Measurements from ENCODE around the gene SEC63. TPM values are rescaled to one million over a fixed set of nuclear protein-coding genes. Genes with fewer than 3 reads are reported as not detected.
"Not testable (repeated sequence)": the region's sequence is repeated elsewhere in the genome, so short reads cannot be mapped to it uniquely, and the experiment has no call there.

SEC63 gene
- total RNA-seq, 1 donor from 2014 or later, result 13.7 TPM

DNA sequence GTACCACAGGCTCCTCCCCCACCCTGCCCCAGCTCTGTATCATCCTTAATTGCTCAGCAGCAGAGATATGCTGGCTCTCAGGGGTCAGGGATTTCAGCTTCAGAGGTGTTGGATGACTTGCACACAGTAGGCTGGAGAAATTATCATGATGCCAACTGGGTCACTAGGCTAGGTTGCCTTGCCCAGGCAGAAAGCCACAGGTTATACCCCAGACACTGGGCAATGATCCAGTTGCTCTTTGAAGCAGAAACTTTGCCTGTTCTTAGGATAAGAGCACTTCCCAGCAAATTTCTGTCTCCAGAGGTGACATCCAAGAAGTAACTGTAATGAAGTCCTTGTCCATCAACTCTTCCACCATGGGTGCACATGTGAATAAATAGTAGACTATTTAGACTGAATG is 95.6 kb downstream of the SEC63 start:
- DNase-seq (ENCODE audit: low read depth in 2 of 2), result no peak

GRCh38 chr6:107860963-107861362 is 97.0 kb downstream of the SEC63 start:
- DNase-seq (ENCODE audit: low read depth in 2 of 2), result not testable (repeated sequence)

DNA sequence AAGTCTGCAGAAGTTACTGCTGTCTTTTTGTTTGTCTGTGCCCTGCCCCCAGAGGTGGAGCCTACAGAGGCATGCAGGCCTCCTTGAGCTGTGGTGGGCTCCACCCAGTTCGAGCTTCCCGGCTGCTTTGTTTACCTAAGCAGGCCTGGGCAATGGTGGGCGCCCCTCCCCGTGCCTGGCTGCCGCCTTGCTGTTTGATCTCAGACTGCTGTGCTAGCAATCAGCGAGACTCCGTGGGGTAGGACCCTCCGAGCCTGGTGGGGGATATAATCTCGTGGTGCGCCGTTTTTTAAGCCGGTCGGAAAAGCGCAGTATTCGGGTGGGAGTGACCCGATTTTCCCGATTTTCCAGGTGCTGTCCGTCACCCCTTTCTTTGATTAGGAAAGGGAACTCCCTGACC is 97.9 kb downstream of the SEC63 start:
- DNase-seq (ENCODE audit: low read depth in 2 of 2), result not testable (repeated sequence)

- DNase-seq (ENCODE audit: low read depth in 2 of 2), result no peak
Observed at GRCh38 chr6:107853230-107853629, 104.8 kb downstream of the SEC63 start.

DNA sequence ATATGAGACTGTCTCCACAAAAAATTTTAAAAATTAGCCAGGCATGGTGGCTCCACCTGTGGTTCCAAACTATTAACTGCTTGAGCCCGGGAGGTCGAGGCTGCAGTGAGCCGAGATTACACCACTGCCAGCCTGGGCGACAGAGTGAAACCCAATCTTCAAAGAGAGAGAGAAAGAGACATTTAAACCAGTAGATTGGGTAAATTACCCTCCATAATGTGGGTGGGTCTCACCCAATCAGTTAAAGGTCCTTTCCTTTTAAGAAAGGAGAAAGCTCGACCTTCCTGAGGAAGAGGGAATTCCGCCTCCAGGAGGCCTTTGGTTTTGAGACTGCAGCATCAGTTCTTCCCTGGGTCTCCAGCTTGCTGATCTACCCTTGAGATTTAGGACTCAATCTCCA is 108.7 kb downstream of the SEC63 start:
- no peak for DNase-seq (ENCODE audit: low read depth in 2 of 2)

DNA sequence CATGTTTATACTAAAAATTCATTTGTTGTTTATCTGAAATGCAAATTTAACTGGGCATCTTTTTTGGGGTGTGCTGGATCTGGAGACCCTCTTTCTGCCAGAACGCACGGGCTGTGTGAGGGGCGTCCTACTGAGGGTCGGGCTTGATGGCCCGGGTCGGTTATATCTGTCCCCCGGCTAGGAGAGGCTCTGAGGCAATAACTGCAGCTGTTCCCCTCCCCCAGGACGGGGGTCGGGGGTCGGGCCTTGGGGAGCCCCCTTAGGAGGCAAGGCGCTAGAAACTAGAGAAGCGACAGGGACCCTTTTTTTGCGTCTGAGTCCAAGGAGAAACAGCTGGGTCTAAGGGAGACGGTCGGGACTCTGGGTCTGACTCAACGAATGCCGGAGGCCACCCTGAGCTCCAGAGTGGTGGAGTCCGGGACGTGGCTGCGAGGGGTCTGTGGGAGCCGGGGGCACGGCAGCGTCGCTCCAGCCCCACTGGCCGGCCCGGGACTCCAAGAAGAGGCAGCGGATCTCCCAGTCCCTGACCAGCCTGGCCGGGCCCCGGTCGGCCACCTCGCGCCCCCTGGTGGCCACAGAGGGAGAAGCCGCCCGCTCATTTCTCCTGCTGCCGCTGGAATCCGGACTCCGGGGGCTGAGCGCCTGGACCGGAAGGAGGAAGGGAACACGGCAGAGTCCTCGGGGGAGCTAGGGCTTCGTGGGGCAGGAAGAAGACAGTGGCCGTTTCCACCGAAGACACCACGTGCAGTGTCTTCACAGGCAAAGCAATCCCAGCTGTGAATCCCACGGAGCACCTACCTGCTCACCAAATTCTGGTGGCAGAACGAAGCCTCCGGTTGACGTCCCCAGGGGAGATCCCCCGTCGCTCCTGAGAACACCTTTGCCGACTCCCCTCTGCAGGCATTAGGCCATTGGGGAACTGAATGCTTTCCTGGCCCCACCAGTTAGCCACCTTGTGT is 109.9 kb downstream of the SEC63 start:
- peak; percentile 68 to 76 for DNase-seq (ENCODE audit: low read depth in 2 of 2)

DNA sequence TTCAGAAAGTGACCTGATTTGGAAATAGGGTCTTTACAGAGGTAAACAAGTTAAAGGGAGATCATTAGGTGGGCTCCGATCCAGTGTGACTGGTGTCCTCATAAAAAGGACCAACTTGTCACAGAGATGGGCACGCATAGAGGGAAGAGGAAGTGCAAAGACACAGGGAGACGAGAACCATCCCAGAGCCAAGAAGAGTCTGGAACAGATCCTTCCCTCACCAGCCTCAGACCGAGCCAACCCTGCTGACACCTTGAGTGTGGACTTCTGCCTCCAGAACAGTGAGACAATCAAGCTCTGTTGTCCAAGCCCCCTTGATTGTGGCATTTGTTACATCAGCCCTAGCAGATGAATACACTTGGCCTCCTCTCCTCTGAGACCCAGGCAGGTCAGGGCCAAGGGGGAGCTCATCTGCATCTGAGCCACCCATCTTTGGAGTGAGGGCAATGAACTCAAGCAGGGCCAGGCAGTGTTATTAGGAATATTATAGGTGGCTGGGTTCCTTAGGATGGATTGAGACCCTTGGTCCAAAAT is 111.7 kb downstream of the SEC63 start:
- DNase-seq (ENCODE audit: low read depth in 2 of 2), result no peak

GRCh38 chr6:107845777-107846176 is 112.2 kb downstream of the SEC63 start:
- DNase-seq (ENCODE audit: low read depth in 2 of 2), result no peak

GRCh38 chr6:107843400-107843799 is 114.6 kb downstream of the SEC63 start:
- DNase-seq (ENCODE audit: low read depth in 2 of 2), result no peak

GRCh38 chr6:107841275-107841670 is 116.7 kb downstream of the SEC63 start:
- no peak for DNase-seq (ENCODE audit: low read depth in 2 of 2)

GRCh38 chr6:107840636-107841274 is 117.3 kb downstream of the SEC63 start:
- no peak for DNase-seq (ENCODE audit: low read depth in 2 of 2)

GRCh38 chr6:107833136-107833535 is 124.9 kb downstream of the SEC63 start:
- DNase-seq (ENCODE audit: low read depth in 2 of 2), result no peak

DNA sequence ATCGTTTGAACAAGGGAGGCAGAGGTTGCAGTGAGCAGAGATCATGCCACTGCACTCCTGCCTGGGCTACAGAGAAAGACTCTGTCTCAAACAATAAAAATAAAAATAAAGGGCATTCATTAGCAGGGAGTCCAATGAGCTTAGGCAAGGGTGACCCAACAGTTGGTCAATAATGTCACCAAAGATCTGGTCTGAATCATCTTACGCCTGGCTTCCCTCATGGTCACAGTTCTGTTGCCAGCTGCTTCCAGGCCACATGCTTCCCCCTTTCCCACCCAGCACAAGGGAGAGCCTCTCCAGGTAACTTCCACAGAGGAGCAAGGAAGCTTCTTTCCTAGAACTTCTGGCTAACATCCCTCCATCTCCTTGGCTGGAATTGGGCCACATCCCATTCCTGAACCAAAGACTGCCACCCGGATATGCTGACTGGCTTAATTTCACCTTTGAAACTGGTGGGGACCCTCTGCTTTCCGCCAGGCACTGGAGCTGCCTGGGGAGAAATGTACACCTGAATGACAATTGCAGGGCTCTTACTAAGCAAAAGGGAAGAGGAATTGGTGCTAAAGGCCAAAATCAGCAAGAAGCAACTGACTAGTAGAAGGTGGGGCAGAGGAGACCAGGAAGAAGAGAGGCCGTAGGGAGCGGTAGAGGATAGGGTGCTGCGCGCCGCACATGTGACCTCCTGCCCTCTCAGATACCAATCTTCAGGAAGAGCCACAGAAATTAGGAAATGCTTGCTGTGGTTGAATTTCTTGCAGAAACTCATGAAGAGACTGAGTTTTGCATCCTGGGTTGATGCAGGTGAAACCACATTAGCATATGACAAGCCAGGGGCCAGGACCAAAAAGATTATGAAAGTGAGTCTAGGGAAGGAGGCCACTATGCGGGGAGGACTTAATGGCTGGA is 125.6 kb downstream of the SEC63 start:
- DNase-seq (ENCODE audit: low read depth in 2 of 2), result no peak

DNA sequence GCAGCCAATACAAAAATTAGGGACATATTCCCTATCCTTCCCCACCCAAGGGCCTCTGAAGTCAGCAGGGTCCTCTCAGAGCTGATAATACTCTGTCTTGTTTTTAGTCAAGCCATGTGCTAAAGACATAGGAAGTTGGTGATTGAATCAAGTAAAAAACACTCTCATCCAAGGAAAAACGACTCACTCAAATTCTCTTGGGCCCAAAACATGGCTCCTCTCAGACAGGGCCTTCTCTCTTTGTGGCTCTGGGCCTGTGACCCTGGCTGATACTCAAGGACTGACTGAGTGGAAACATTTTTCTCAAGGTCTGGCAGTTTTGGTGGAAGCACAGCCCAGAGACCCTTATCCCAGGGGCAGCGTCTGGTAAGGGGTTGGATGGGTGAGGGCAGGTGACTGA is 127.9 kb downstream of the SEC63 start:
- no peak for DNase-seq (ENCODE audit: low read depth in 2 of 2)

DNA sequence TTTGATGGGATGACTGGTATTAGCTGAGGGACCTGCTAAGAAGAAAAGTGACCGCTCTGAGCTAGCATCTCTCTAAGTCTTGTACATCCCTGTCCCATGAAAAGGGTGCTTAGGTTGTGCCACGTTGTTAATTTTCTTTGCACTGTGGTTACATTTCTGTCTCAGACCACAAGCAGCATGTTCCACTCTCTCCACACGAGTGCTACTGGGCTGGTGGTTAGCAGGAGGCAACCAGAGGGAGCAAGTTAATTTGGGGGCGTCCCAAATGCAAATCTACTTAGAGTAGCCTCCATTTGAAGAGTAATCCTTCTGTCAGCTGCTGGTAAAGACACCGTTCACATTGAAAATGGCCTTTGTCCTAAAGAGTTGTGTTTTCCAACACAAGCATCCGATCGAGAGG is 130.5 kb downstream of the SEC63 start:
- DNase-seq (ENCODE audit: low read depth in 2 of 2), result no peak

GRCh38 chr6:107823047-107823557 is 134.9 kb downstream of the SEC63 start:
- DNase-seq (ENCODE audit: low read depth in 2 of 2), result no peak

DNA sequence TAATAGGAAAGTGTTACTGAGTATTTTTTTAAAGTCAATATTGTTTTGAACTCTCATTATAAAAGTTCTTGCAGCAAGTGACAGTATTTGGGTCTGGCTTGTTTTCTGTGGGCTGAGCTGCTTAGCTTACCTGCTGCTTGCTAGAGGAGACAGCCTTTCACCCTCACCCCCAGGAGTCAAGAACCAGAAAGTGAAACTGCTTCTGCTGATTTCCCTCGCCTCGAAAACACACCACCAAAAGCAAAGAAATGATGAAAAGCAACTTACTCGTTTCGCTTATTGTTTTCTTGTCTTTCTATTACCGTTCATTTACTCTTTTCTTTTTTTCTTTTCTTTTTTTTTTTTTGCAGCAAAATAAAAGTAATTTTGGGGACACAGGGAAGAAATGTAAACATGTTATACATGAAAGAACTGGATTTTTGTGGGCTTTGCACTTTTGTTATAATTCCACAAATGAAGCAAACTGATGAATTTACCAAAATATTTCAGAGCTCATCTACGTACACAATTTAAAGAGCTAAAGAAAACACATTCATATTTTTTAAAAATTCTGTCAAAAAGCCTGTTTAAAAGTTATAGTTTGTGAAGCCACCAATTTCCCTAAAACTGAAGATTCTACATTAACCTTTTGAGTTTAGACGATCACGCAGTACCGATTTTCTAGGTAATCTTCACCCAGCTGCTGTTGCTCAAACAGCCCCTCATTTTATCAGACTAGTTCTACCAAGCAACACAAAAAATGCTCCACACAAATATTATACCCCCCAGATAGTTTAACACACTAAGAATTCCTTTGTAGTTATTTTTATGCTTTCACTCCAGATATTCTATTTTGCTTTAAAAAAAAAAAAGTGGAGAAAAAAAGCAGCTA is 135.6 kb downstream of the SEC63 start:
- DNase-seq (ENCODE audit: low read depth in 2 of 2), result no peak

DNA sequence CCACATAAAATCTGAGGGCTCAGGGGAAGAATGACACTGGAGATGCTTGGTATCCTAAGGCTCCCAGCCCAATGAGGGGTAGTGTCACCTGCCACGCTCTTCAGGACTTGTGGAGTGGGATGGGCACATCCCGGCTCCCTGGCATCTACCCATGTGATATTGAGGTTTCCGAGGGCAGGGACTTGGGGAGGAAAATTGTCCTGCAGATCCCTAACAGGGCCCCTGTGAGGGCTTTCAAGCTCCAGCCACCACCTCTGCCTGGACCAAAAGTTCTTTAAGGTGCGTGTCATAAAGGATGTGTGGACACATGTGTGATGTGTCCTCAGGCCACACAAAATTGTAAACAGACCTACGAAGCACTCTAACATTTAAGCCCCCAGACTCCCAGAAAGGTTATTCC is 136.4 kb downstream of the SEC63 start:
- no peak for DNase-seq (ENCODE audit: low read depth in 2 of 2)

DNA sequence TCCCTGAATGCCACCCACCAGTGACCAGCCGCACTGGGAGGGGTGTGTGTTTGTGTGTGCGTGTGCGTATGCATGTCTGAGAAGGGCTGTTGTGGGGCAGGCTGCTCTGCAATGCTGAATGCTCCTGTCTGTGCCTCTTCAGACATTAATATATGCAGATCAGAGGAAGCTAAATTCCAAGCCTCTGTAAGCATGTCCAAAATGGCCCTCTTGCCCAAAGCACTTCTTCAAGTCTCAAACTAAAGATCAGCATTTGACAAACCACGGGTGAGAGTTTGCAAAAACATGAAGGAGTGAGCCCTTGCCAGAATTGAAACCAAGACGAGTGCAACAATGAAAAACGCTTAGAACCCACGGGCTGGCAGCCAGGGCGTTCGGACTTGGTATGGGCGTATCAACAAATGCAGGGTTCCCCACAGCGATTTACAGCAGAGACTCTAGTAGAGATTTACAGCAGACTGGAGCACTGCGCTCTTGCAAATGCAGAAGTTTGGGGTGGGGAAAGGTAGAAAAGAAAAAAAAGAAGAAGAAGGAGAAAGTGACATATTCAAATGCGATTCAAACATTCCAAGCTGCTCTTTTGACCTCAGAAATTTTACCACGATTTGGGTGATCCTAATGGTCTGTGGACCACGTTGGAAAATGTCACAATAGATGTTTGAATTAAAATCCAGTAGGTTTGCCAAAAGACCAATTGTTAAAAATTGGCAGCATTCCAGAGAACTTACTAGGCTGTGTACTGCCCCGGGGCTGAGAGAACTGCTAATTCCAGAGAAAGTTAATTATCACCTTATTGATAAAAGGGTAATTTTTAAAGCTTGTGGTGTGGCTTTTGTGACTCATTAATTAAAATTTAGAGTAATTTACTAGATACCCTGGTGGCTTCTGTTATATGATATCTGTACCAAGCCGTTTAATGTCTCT is 137.4 kb downstream of the SEC63 start:
- DNase-seq (ENCODE audit: low read depth in 2 of 2), result peak; percentile 15 to 65
